IPS-NIHi11 (cell line): ENCODE results near the gene RIC3.
"Not testable (repeated sequence)": the region's sequence is repeated elsewhere in the genome, so short reads cannot be mapped to it uniquely, and the experiment has no call there.

ENCODE experiments used
- DNase-seq: peaks from one replicate; pipeline ENCODE4 v3.0.0; 2012; ENCODE audit warnings: mixed read lengths, low spot score

The RIC3 gene

GRCh38 chr11:8190431-8190830 is 21.6 kb upstream of the RIC3 start:
- DNase-seq: no peak

DNA sequence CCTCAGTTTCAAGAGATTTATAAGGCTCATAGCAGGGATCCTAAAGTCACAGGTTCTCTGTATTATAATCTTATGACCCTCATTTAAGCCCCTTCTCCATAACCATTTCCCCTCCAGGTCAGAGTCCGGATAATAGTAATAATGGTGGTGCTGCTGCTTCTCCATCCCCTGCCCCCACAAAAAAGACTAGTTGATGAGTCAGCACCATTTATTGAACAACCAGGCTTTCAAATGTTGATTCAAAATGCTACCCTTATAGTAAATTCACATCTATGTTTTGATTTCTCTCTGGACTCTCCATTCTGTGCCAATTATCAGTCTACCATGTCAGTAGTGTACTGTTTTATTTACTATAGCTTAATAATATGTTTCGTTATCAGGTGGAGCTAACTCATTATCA is 17.6 kb upstream of the RIC3 start:
- DNase-seq: no peak

DNA sequence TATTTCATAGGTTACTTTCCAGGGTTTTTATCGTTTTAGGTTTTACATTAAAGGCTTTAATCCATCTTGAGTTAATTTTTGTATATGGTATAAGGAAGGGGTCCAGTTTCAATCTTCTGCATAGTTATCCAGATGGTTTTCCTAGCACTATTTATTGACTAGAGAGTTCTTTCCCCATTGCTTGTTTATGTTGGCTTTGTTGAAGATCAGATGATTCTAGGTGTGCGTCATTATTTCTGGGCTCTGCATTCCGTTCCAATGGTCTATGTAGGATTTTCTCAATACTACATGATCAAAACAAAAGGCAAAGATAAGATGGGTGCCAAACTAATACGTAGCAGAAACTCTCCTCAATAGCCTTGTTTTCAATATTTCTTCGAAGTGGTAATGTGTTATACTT is 14.3 kb upstream of the RIC3 start:
- DNase-seq: no peak

GRCh38 chr11:8180469-8180868 is 11.6 kb upstream of the RIC3 start:
- DNase-seq: peak; percentile 26

- DNase-seq: no peak
Measured at GRCh38 chr11:8178297-8178696, 9.5 kb upstream of the RIC3 start.

DNA sequence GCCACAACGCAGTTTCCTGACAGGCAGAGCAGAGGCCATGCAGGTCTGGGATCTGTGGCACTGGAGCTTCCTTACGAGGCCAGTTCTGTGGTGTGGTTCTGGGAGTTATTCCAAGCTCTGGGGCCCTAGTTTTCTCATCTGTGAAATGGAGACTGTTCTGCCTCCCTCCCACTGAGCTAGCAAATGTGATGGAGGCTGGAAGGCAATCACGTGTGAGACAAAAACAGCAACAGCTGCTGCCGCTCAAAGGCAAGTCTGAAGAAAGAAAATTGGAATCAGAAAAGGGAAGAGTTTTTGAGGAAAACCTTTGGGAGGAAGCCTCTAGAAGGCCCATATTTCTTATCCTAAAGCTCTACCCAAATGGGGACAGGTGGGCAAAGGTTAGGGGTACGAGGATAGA is 8.3 kb upstream of the RIC3 start:
- no peak for DNase-seq

GRCh38 chr11:8167796-8168195 is 1.0 kb downstream of the RIC3 start:
- DNase-seq: no peak

DNA sequence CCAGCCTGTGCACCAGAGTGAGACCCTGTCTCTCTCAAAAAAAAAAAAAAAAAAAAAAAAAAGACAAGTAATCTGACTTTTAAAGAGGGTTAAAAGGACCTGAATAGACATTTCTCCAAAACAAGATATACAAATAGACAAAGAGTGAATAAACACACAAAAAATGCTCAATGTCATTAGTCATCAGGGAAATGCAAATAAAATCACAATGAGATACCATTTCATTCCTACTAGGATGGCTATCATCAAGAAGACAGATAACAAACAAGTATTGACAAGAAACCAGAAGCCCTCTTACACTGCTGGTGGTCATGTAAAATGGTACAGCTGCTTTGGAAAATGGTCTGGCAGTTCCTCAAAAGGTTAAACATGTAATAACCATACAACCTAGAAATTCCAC is 4.1 kb downstream of the RIC3 start:
- no peak for DNase-seq

- DNase-seq: not testable (repeated sequence)
Measured at GRCh38 chr11:8161627-8162304, 7.1 kb downstream of the RIC3 start.

DNA sequence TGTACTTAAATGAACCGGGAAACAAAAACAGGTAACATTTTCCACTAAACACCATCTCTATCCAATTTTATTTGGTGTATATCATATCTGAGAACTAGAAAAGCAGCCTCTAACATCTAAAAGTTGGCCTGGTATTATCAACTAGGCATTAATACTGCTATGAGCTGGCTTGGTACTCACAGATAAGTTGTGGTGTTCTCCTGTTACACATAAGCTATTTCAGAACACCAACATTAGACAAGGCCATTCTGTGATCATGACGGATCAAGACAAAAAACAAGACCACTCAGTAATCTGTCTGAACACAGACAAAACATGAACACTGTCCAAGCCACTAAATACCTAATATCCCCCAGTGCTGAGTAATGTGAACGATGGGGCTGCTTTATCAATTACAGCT is 11.9 kb downstream of the RIC3 start:
- no peak for DNase-seq

GRCh38 chr11:8149726-8150125 is 19.1 kb downstream of the RIC3 start:
- DNase-seq: no peak

- DNase-seq: no peak
Measured at GRCh38 chr11:8138526-8138925, 30.3 kb downstream of the RIC3 start.

GRCh38 chr11:8127447-8127846 is 41.4 kb downstream of the RIC3 start:
- no peak for DNase-seq

DNA sequence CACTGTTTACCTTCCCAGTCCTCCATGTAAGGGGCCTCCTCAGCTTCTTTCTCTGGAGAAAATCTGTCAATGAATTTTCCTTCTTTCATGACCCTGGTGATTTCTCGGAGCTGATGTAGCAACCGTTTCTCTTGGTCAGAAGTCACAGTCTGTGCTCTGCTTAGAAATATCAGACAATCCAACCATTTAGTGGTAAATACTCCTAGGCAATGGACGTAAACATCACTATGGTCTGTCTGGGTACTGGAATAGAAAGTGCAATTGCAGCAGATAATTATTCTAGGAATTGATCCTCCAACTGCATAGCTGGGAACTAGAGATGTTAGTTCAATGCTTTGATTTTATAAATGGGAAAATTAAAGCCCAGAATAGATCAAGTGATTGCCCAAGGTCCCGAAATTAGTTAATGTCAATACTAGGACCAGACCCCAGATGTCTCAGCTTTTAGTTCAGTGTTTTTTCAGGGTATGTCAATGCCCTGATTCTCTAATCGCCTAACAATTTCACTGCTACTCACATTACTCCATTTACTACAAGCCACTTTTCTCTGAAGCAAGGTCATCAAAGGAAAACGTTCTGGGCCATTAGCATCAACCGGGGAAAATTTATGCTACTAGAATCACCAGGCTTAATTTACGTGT is 42.1 kb downstream of the RIC3 start:
- no peak for DNase-seq

DNA sequence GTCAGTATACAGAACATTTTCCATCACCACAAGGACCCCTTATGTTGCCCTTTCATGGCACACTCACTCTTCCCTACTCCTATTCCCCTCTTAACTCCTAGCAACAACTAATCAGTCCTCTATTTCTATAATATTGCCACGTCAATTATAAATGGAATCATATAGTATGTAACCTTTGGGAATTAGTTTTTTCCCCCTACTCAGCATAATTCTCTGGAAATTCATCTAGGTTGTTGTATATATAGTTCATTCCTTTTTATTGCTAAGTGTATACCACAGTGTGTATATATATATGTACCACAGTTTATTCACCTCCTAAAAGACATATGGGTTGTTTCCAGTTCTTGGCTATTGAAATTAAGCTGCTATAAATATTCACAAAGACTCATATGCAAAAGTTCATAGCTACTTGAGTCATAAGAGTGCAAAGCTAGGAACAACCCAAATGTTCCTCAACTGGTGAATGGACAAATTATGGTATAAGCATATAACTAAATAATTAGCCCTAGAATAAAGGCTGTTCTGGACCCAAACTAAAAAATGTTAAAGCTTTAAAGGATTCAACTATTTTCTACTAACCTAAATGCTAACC is 46.6 kb downstream of the RIC3 start:
- no peak for DNase-seq

- DNase-seq: no peak
Measured at GRCh38 chr11:8111636-8112035, 57.2 kb downstream of the RIC3 start.

GRCh38 chr11:8110396-8110795 is 58.4 kb downstream of the RIC3 start:
- DNase-seq: no peak

GRCh38 chr11:8109675-8110074 is 59.1 kb downstream of the RIC3 start:
- no peak for DNase-seq

GRCh38 chr11:8108421-8108820 is 60.4 kb downstream of the RIC3 start:
- DNase-seq: no peak

- DNase-seq: no peak
Measured at GRCh38 chr11:8107642-8108041, 61.2 kb downstream of the RIC3 start.

GRCh38 chr11:8106679-8107078 is 62.1 kb downstream of the RIC3 start:
- DNase-seq: no peak

DNA sequence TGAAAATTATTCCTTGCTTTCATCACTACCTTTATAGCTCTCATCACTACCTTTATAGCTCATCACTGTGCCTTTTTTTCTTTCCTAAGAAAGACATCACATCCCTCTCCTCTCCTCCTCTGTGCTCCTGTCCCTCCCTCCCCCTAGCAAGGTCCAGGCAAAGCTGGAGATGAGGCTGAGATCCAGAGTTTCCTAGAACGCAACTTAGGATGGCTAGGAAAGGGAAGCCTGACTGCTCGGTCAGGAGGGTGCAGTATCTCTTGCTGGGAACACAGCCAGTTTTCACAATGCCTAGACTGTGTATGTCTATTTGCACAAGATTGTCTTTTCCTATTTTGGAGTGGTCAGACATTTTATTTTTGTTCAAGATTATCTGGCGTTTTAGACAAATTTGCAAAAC is 63.2 kb downstream of the RIC3 start:
- DNase-seq: no peak

DNA sequence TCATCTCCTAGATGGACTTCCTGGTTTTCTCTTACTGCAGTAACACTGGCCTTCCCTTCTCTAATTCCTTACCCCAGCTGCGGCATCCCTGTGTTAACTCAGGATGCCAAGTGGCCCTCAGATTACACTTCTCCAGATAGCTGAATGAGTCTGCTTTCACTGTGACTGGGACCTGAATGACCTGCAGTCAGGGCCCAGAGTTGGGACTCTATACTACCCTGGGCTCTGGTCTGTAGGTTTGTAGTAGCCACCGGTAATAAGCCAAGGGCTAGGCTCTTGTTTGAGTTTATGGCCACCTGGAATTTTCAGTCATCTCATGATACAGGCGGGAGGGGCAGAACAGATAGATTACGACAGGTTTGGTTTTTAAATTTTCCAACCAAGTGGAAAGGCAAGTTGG is 63.7 kb downstream of the RIC3 start:
- no peak for DNase-seq

DNA sequence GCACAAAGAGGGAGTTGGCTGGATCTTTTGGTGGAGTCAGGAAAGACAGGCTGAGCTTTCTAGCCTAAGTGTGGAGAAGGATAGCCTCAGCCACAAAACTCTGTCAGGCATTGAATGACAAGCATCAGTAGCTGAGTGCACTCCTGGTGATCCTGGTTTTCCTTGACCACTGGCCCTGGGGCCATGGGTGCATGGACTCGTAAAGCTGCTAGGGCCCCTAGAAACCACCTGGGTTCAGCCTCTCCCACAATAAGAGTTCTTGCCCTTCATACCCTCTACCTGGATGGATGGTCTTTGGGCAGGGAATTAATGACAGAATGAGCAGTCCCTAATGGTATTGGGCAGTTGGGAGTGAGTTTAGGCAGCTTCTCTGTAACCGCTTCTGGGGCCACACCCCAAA is 64.9 kb downstream of the RIC3 start:
- DNase-seq: no peak
